CD4-positive, alpha-beta T cell (primary cell): ENCODE results near the gene CALHM6. TPM values are rescaled to one million over a fixed set of nuclear protein-coding genes. Genes with fewer than 3 reads are reported as not detected.

Experiments
- ATAC-seq: fragments of 200-7000 bp; cut with Tn5 transposase; one replicate; pipeline ENCODE4 v1.10.0; 2022; ENCODE audit warnings: mild to moderate bottlenecking; ENCODE audit not compliant: poor library complexity
- CTCF ChIA-PET: fragments of 350-600 bp; sonication (Branson Sonifier 250); formaldehyde crosslinking; loops from one replicate; lab custom pipeline; 2021; ENCODE audit warnings: antibody characterized with exemption, inconsistent platforms; lab: Charles Lee
- POLR2A ChIA-PET: fragments of 350-600 bp; sonication (Branson Sonifier 250); formaldehyde crosslinking; loops from one replicate; lab custom pipeline; 2021; ENCODE audit warnings: antibody characterized with exemption, inconsistent platforms; lab: Charles Lee
- DNase-seq, 14 experiments: peaks; one replicate each; pipeline ENCODE4 v3.0.0-alpha.2; 2013 to 2020; ENCODE audit warnings: mixed read lengths in 2 of 14
- H3K27ac ChIP-seq, 2 donors: one replicate each; pipeline versions ENCODE4 v1.5.1 to v1.7.0; 2013; ENCODE audit warnings: low read length in 2 of 2, low read depth in 1 of 2, mild to moderate bottlenecking in 1 of 2
- H3K27me3 ChIP-seq, 2 experiments: 1 replicate in 1 of 2; 2 replicates in 1 of 2; pipeline versions ENCODE4 v1.6.1 to v1.7.0; 2013; ENCODE audit warnings: low read length in 2 of 2, control low read depth in 1 of 2, mild to moderate bottlenecking in 1 of 2, moderate library complexity in 1 of 2; ENCODE audit not compliant: insufficient read depth in 2 of 2, control insufficient read depth in 1 of 2
- H3K36me3 ChIP-seq: one replicate; pipeline ENCODE4 v1.6.1; 2013; ENCODE audit warnings: low read length, control low read depth; ENCODE audit not compliant: insufficient read depth
- H3K4me1 ChIP-seq: one replicate; pipeline ENCODE4 v1.6.1; 2013; ENCODE audit warnings: low read length, control low read depth; ENCODE audit not compliant: insufficient read depth
- H3K4me3 ChIP-seq: one replicate; pipeline ENCODE4 v1.5.1; 2013; ENCODE audit warnings: mild to moderate bottlenecking, low read length, moderate library complexity
- H3K9me3 ChIP-seq, 2 experiments: 1 replicate in 1 of 2; 2 replicates in 1 of 2; pipeline versions ENCODE4 v1.6.1 to v1.7.0; 2013; ENCODE audit warnings: low read length in 2 of 2, mild to moderate bottlenecking in 2 of 2, control low read depth in 1 of 2, moderate library complexity in 1 of 2; ENCODE audit not compliant: control insufficient read depth in 1 of 2, insufficient read depth in 1 of 2
- H3K27ac Mint-ChIP-seq: one replicate; pipeline ENCODE4 v1.8.0; 2020; ENCODE audit warnings: mixed read lengths
- H3K27me3 Mint-ChIP-seq: one replicate; pipeline ENCODE4 v1.8.0; 2021; ENCODE audit warnings: mixed read lengths
- H3K36me3 Mint-ChIP-seq: one replicate; pipeline ENCODE4 v1.8.0; 2021; ENCODE audit warnings: low read depth, mixed read lengths
- H3K4me1 Mint-ChIP-seq: one replicate; pipeline ENCODE4 v1.8.0; 2021; ENCODE audit warnings: low read depth, mixed read lengths
- H3K4me3 Mint-ChIP-seq: one replicate; pipeline ENCODE4 v1.8.0; 2020; ENCODE audit warnings: mild to moderate bottlenecking, mixed read lengths
- H3K9me3 Mint-ChIP-seq: one replicate; pipeline ENCODE4 v1.8.0; 2020; ENCODE audit warnings: mixed read lengths
- intact Hi-C, 2 experiments: fragments of 100-400 bp; cut with DNase I in 1 of 2; cut with micrococcal nuclease in 1 of 2; formaldehyde crosslinking; loops; one replicate each; pipeline versions ENCODE4 v1.15.1 to v1.9.0; 2023 to 2025; cut with DNase I, micrococcal nuclease
- polyA plus RNA-seq, 2 donors: library from polyadenylated mRNA; unstranded; fragments of 120-200 nt; gene quantifications; one replicate each; pipeline ENCODE4 v1.2.1, GENCODE V29; 2013
- total RNA-seq, 174 experiments: library from RNA in 2 of 174; stranded (reverse) in 2 of 174; gene quantifications; one replicate each; pipeline ENCODE4 v1.2.3 and lab custom pipeline; 2021 to 2026
- TF ChIP-seq, protein P1 (sequence below): fragments of 200-600 bp; IDR thresholded peaks from one replicate; pipeline ENCODE4 v1.8.0; 2022; ENCODE audit warnings: antibody characterized with exemption, mild to moderate bottlenecking

Gene CALHM6
- total RNA-seq (1 to 10 TPM; 3.0 to 3.1 TPM), total RNA-seq (lab: John Stamatoyannopoulos, UW) (0 to 1.4 (median 0.17) reads per million in 172 experiments)
- polyA plus RNA-seq (2013, experiment 1 of 2), result 23.0 TPM
- polyA plus RNA-seq (2013, experiment 2 of 2), result 34.6 TPM

DNA sequence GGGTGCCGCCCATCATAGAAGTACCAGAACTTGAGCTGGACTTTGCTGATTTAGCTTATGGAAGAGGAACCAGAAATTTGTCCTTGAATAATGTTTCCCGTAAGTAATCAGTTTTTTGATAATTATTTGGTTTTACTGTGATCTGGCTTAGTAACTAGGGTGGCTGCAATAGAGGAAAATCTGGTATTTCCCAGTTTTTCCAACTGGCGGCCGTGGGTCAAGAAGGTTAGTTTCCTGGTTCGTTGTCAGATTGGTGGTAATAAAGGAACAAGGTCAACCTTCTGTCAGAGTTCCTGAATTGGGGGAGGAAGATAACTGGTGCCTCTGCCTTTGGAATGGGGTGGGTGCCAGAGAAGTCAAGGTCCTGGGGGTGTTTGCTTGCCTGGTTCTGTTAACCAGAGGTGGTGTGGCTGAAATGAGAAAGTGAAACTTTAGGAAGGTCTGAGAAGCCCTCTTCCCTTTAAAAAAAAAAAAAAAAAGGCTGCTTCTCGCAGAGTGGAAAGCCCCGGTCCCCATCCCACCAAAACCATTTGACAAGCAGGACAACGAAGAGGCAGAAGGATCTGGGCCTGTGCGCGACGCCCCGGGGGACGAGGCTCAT is at the start of gene CALHM6:
Gene CALHM6, plus strand, starts transcription at position 45 of the 601 bp plus-strand sequence. Its CDS starts 555 bp downstream, at position 600.
- peaks cover 31% of the 10 kb centered on the region for H3K4me1 ChIP-seq
- Mint-ChIP-seq H3K9me3 (no peaks in the 10 kb centered on the region), H3K4me1 (peaks cover 33% of the 10 kb centered on the region), H3K36me3 (no peaks in the 10 kb centered on the region), H3K27ac (no peak within 1 kb of the TSS), H3K4me3 (peak within 1 kb of the TSS; percentile 69), H3K27me3 (peaks cover 28% of the 10 kb centered on the region)
- H3K27ac ChIP-seq, result no peak within 1 kb of the TSS
- ChIA-PET POLR2A (interaction anchor here (1.1 kb wide), 1 partner anchor 110 kb away, joined by 3 read pairs; the partner anchor contains the start of gene RWDD1), CTCF (no interaction called here)
- peak; percentile 13 for ATAC-seq
- H3K4me3 ChIP-seq, result peak within 1 kb of the TSS; percentile 60
- TF ChIP-seq, protein P1, sequence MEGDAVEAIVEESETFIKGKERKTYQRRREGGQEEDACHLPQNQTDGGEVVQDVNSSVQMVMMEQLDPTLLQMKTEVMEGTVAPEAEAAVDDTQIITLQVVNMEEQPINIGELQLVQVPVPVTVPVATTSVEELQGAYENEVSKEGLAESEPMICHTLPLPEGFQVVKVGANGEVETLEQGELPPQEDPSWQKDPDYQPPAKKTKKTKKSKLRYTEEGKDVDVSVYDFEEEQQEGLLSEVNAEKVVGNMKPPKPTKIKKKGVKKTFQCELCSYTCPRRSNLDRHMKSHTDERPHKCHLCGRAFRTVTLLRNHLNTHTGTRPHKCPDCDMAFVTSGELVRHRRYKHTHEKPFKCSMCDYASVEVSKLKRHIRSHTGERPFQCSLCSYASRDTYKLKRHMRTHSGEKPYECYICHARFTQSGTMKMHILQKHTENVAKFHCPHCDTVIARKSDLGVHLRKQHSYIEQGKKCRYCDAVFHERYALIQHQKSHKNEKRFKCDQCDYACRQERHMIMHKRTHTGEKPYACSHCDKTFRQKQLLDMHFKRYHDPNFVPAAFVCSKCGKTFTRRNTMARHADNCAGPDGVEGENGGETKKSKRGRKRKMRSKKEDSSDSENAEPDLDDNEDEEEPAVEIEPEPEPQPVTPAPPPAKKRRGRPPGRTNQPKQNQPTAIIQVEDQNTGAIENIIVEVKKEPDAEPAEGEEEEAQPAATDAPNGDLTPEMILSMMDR, result no peak
- H3K36me3 ChIP-seq, result no peaks in the 10 kb centered on the region
- H3K27me3 ChIP-seq, result peaks cover 3 to 5% of the 10 kb centered on the region in 2 experiments
- intact Hi-C loops, result no loop called here
- DNase-seq, result no peak
- no peaks in the 10 kb centered on the region for H3K9me3 ChIP-seq

DNA sequence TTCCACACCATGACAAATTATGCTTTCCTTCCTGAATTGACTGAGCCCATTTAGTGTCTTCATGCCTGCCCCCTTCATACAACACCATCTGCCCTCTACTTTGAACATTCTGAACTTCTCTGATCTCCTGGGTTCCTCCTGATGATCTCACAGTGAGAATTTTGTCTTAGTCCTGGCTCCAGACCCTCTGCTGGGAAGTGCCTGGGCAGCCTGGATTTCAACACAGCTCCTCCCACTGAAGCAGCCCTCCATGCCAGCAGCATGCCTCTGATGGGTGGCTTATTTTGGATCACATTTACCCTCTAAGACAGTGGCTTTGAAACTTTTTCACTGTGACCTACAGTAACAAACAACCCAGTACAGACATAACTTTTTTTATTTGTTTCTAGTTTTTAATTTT is 48.9 kb upstream of the CALHM6 start:
- ATAC-seq (no peak), DNase-seq (no peak)
- H3K36me3 ChIP-seq, result no peaks in the 10 kb centered on the region
- H3K27me3 ChIP-seq, result no peaks in the 10 kb centered on the region
- Mint-ChIP-seq H3K27ac (no peak overlapping the region), H3K4me1 (peaks cover 5% of the 10 kb centered on the region), H3K4me3 (no peak overlapping the region), H3K36me3 (no peaks in the 10 kb centered on the region), H3K9me3 (no peaks in the 10 kb centered on the region), H3K27me3 (no peaks in the 10 kb centered on the region)
- TF ChIP-seq, protein P1, result no peak
- ChIA-PET POLR2A (no interaction called here), CTCF (interaction anchor here (1.4 kb wide), 1 partner anchor 9 kb away, joined by 5 read pairs; no protein-coding TSS in a partner anchor)
- no peaks in the 10 kb centered on the region for H3K9me3 ChIP-seq
- no peak overlapping the region for H3K27ac ChIP-seq
- intact Hi-C loops, result no loop called here
- no peaks in the 10 kb centered on the region for H3K4me1 ChIP-seq
- H3K4me3 ChIP-seq, result no peak overlapping the region

DNA sequence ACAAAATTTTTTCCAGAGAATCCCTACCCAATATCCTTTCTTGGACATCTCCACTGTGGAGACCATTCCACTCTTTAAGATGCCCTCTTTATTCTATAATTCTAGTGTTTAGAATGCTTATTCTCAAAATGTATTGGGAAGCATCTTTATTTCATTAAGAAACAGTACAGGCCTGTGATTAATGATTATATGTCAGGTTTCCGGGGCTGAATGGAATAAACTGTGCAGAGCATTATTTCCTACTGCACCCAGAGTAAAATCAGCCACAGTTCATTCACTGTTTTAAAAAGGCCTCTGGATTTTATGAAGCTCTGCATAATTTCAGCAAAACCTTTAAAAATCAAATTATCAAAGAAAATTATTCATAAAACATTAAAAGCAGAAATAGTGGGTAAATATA is 47.8 kb upstream of the CALHM6 start:
- Histone ChIP-seq H3K36me3 (no peaks in the 10 kb centered on the region), H3K4me1 (no peaks in the 10 kb centered on the region), H3K9me3 (no peaks in the 10 kb centered on the region), H3K27me3 (no peaks in the 10 kb centered on the region), H3K4me3 (no peak overlapping the region), H3K27ac (no peak overlapping the region)
- no peak overlapping the region for H3K4me3 Mint-ChIP-seq
- H3K36me3 Mint-ChIP-seq, result no peaks in the 10 kb centered on the region
- intact Hi-C loops, result no loop called here
- no peak overlapping the region for H3K27ac Mint-ChIP-seq
- H3K9me3 Mint-ChIP-seq, result no peaks in the 10 kb centered on the region
- peaks cover 5% of the 10 kb centered on the region for H3K4me1 Mint-ChIP-seq
- TF ChIP-seq, protein P1, result no peak
- no peaks in the 10 kb centered on the region for H3K27me3 Mint-ChIP-seq
- ChIA-PET POLR2A (no interaction called here), CTCF (no interaction called here)
- no peak for ATAC-seq
- no peak for DNase-seq
